Sigmoid colon (tissue), 4 donors: Measurements from ENCODE around the gene GCNT1.
"Not testable (repeated sequence)": the region's sequence is repeated elsewhere in the genome, so short reads cannot be mapped to it uniquely, and the experiment has no call there.

ENCODE experiments used
- EP300 ChIP-seq, 4 donors: sonication (generic); formaldehyde crosslinking; IDR thresholded peaks; one replicate each; pipeline ENCODE4 v1.6.1; 2017; ENCODE audit warnings: antibody characterized with exemption in 4 of 4
- POLR2A ChIP-seq, 2 donors: fragments of 450-650 bp; IDR thresholded peaks; one replicate each; pipeline ENCODE4 v1.6.1; 2016; ENCODE audit warnings: antibody characterized with exemption in 2 of 2, mild to moderate bottlenecking in 2 of 2, moderate library complexity in 2 of 2

GRCh38 chr9:76532877-76533276, 73.9 kb downstream of the GCNT1 start:
- TF ChIP-seq EP300, POLR2A (IDR thresholded peaks at IDR 0.05): not testable (repeated sequence)
